Measurements from ENCODE around the gene CWF19L2.
"Not testable (repeated sequence)": the region's sequence is repeated elsewhere in the genome, so short reads cannot be mapped to it uniquely, and the experiment has no call there.

GRCh38 chr11:107390701-107391100, 66.9 kb downstream of the CWF19L2 start:
- not testable (repeated sequence) for TF ChIP-seq CTCF, POLR2A (IDR thresholded peaks at IDR 0.05)

Measured in heart left ventricle (tissue), 13 donors.